SK-N-MC (cell line): Measurements from ENCODE around the gene CYSRT1.
"Not testable (repeated sequence)": the region's sequence is repeated elsewhere in the genome, so short reads cannot be mapped to it uniquely, and the experiment has no call there.

ENCODE experiments used
- EZH2 ChIP-seq: fragments of 200-600 bp; sonication (generic); IDR thresholded peaks from one replicate; pipeline ENCODE4 v1.6.1; 2017; ENCODE audit warnings: antibody characterized with exemption
- POLR2AphosphoS5 ChIP-seq: IDR thresholded peaks from 2 replicates; pipeline ENCODE4 v1.6.1; 2012; ENCODE audit warnings: mild to moderate bottlenecking, low read depth, low read length, borderline replicate concordance

DNA sequence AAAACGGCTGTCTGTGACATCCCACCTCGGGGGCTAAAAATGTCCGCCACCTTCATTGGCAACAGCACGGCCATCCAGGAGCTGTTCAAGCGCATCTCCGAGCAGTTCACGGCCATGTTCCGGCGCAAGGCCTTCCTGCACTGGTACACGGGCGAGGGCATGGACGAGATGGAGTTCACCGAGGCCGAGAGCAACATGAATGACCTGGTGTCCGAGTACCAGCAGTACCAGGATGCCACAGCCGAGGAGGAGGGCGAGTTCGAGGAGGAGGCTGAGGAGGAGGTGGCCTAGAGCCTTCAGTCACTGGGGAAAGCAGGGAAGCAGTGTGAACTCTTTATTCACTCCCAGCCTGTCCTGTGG, 18.3 kb downstream of the CYSRT1 start:
- TF ChIP-seq EZH2, POLR2AphosphoS5: not testable (repeated sequence)
